Measurements from ENCODE around the gene DLG2. TPM values are rescaled to one million over a fixed set of nuclear protein-coding genes. Genes with fewer than 3 reads are reported as not detected.

Gene DLG2
- total RNA-seq, 1 experiment from 2014 or later, result 17.5 TPM

- TF ChIP-seq SMAD4 (CRISPR knock-in tag; IDR thresholded peaks at IDR 0.05) (no peak), FOXK1 (CRISPR knock-in tag; IDR thresholded peaks at IDR 0.05) (no peak), NR2C2 (CRISPR knock-in tag; IDR thresholded peaks at IDR 0.05) (no peak), TEAD4 (CRISPR knock-in tag; IDR thresholded peaks at IDR 0.05) (no peak), HMGA2 (CRISPR knock-in tag; IDR thresholded peaks at IDR 0.05) (no peak), JAZF1 (CRISPR knock-in tag; IDR thresholded peaks at IDR 0.05) (no peak), OVOL2 (CRISPR knock-in tag; IDR thresholded peaks at IDR 0.05; ENCODE audit: borderline replicate concordance) (no peak), ZNF263 (CRISPR knock-in tag; IDR thresholded peaks at IDR 0.05; ENCODE audit: low read depth) (no peak), IRF1 (CRISPR knock-in tag; IDR thresholded peaks at IDR 0.05) (no peak), PRRX2 (CRISPR knock-in tag; IDR thresholded peaks at IDR 0.05) (no peak), ELF4 (CRISPR knock-in tag; IDR thresholded peaks at IDR 0.05; ENCODE audit: low read depth) (no peak), ZBTB21 (CRISPR knock-in tag; IDR thresholded peaks at IDR 0.05; ENCODE audit: borderline replicate concordance) (no peak), SOX15 (CRISPR knock-in tag; IDR thresholded peaks at IDR 0.05) (no peak), USF1 (CRISPR knock-in tag; IDR thresholded peaks at IDR 0.05) (no peak), ZNF219 (CRISPR knock-in tag; IDR thresholded peaks at IDR 0.05; ENCODE audit: borderline replicate concordance) (no peak), FOXJ3 (CRISPR knock-in tag; IDR thresholded peaks at IDR 0.05; ENCODE audit: borderline replicate concordance) (no peak), NFATC4 (CRISPR knock-in tag; IDR thresholded peaks at IDR 0.05) (no peak)
- TF ChIP-seq, protein P1, sequence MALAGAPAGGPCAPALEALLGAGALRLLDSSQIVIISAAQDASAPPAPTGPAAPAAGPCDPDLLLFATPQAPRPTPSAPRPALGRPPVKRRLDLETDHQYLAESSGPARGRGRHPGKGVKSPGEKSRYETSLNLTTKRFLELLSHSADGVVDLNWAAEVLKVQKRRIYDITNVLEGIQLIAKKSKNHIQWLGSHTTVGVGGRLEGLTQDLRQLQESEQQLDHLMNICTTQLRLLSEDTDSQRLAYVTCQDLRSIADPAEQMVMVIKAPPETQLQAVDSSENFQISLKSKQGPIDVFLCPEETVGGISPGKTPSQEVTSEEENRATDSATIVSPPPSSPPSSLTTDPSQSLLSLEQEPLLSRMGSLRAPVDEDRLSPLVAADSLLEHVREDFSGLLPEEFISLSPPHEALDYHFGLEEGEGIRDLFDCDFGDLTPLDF (CRISPR knock-in tag; IDR thresholded peaks at IDR 0.05), result no peak
- TF ChIP-seq, protein P2, sequence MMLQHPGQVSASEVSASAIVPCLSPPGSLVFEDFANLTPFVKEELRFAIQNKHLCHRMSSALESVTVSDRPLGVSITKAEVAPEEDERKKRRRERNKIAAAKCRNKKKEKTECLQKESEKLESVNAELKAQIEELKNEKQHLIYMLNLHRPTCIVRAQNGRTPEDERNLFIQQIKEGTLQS (CRISPR knock-in tag; conservative IDR thresholded peaks at IDR 0.05), result no peak
- no peak for DNase-seq (ENCODE audit: low spot score)
- Mint-ChIP-seq H3K4me3 (no peak overlapping the region), H3K4me1 (peaks cover 11% of the 10 kb centered on the region), H3K27ac (no peak overlapping the region), H3K9me3 (no peaks in the 10 kb centered on the region), H3K36me3 (no peaks in the 10 kb centered on the region), H3K27me3 (ENCODE audit: low read depth) (no peaks in the 10 kb centered on the region)
- ChIA-PET POLR2A (interaction anchor here (0.6 to 1.6 kb wide), 2 partner anchors 12 to 106 kb away, joined by 4 to 7 read pairs; no protein-coding TSS in a partner anchor), CTCF (no interaction called here)
- ATAC-seq, result no peak
Observed at GRCh38 chr11:84145616-84146185, 1481.4 kb downstream of the DLG2 start.

GRCh38 chr11:84144531-84144930, 1482.6 kb downstream of the DLG2 start:
- H3K27ac Mint-ChIP-seq, result no peak overlapping the region
- H3K4me1 Mint-ChIP-seq, result peaks cover 21% of the 10 kb centered on the region
- ChIA-PET CTCF (no interaction called here), POLR2A (no interaction called here)
- DNase-seq (ENCODE audit: low spot score), result no peak
- no peak for ATAC-seq
- no peaks in the 10 kb centered on the region for H3K9me3 Mint-ChIP-seq
- no peaks in the 10 kb centered on the region for H3K27me3 Mint-ChIP-seq (ENCODE audit: low read depth)
- H3K4me3 Mint-ChIP-seq, result no peak overlapping the region
- no peaks in the 10 kb centered on the region for H3K36me3 Mint-ChIP-seq
- TF ChIP-seq, protein P3, sequence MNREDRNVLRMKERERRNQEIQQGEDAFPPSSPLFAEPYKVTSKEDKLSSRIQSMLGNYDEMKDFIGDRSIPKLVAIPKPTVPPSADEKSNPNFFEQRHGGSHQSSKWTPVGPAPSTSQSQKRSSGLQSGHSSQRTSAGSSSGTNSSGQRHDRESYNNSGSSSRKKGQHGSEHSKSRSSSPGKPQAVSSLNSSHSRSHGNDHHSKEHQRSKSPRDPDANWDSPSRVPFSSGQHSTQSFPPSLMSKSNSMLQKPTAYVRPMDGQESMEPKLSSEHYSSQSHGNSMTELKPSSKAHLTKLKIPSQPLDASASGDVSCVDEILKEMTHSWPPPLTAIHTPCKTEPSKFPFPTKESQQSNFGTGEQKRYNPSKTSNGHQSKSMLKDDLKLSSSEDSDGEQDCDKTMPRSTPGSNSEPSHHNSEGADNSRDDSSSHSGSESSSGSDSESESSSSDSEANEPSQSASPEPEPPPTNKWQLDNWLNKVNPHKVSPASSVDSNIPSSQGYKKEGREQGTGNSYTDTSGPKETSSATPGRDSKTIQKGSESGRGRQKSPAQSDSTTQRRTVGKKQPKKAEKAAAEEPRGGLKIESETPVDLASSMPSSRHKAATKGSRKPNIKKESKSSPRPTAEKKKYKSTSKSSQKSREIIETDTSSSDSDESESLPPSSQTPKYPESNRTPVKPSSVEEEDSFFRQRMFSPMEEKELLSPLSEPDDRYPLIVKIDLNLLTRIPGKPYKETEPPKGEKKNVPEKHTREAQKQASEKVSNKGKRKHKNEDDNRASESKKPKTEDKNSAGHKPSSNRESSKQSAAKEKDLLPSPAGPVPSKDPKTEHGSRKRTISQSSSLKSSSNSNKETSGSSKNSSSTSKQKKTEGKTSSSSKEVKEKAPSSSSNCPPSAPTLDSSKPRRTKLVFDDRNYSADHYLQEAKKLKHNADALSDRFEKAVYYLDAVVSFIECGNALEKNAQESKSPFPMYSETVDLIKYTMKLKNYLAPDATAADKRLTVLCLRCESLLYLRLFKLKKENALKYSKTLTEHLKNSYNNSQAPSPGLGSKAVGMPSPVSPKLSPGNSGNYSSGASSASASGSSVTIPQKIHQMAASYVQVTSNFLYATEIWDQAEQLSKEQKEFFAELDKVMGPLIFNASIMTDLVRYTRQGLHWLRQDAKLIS (CRISPR knock-in tag; IDR thresholded peaks at IDR 0.05; ENCODE audit: borderline replicate concordance), result no peak
- TF ChIP-seq RORB (CRISPR knock-in tag; IDR thresholded peaks at IDR 0.05) (no peak), TEAD4 (CRISPR knock-in tag; IDR thresholded peaks at IDR 0.05) (no peak), E2F4 (CRISPR knock-in tag; IDR thresholded peaks at IDR 0.05; ENCODE audit: borderline replicate concordance, low read depth) (no peak), SMAD3 (CRISPR knock-in tag; IDR thresholded peaks at IDR 0.05; ENCODE audit: borderline replicate concordance) (no peak), RELA (CRISPR knock-in tag; IDR thresholded peaks at IDR 0.05; ENCODE audit: borderline replicate concordance) (no peak), NR3C1 (CRISPR knock-in tag; conservative IDR thresholded peaks at IDR 0.05; ENCODE audit: low read depth) (no peak), EMX1 (CRISPR knock-in tag; IDR thresholded peaks at IDR 0.05) (no peak), FOXK1 (CRISPR knock-in tag; IDR thresholded peaks at IDR 0.05) (no peak)
- TF ChIP-seq, protein P4, sequence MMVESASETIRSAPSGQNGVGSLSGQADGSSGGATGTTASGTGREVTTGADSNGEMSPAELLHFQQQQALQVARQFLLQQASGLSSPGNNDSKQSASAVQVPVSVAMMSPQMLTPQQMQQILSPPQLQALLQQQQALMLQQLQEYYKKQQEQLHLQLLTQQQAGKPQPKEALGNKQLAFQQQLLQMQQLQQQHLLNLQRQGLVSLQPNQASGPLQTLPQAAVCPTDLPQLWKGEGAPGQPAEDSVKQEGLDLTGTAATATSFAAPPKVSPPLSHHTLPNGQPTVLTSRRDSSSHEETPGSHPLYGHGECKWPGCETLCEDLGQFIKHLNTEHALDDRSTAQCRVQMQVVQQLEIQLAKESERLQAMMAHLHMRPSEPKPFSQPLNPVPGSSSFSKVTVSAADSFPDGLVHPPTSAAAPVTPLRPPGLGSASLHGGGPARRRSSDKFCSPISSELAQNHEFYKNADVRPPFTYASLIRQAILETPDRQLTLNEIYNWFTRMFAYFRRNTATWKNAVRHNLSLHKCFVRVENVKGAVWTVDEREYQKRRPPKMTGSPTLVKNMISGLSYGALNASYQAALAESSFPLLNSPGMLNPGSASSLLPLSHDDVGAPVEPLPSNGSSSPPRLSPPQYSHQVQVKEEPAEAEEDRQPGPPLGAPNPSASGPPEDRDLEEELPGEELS (CRISPR knock-in tag; IDR thresholded peaks at IDR 0.05), result no peak

Data from WTC11 (cell line).